IgD-negative memory B cell (primary cell): ENCODE measurements around the gene CDH12. TPM values are rescaled to one million over a fixed set of nuclear protein-coding genes. Genes with fewer than 3 reads are reported as not detected.

ENCODE experiments used
- H3K27ac Mint-ChIP-seq, 3 donors: one replicate each; pipeline ENCODE4 v1.8.0; 2020 to 2022; ENCODE audit warnings: mild to moderate bottlenecking in 3 of 3, mixed read lengths in 3 of 3, moderate library complexity in 1 of 3
- H3K27me3 Mint-ChIP-seq: one replicate; pipeline ENCODE4 v1.8.0; 2021; ENCODE audit warnings: mixed read lengths
- H3K36me3 Mint-ChIP-seq: one replicate; pipeline ENCODE4 v1.8.0; 2020; ENCODE audit warnings: mild to moderate bottlenecking, mixed read lengths
- H3K4me1 Mint-ChIP-seq, 3 donors: one replicate each; pipeline ENCODE4 v1.8.0; 2020 to 2022; ENCODE audit warnings: mixed read lengths in 3 of 3, mild to moderate bottlenecking in 1 of 3
- H3K4me3 Mint-ChIP-seq, 4 donors: one replicate each; pipeline ENCODE4 v1.8.0; 2020 to 2022; ENCODE audit warnings: mild to moderate bottlenecking in 4 of 4, mixed read lengths in 4 of 4, moderate library complexity in 3 of 4
- H3K9me3 Mint-ChIP-seq, 3 donors: one replicate each; pipeline ENCODE4 v1.8.0; 2020 to 2021; ENCODE audit warnings: mixed read lengths in 3 of 3, mild to moderate bottlenecking in 1 of 3
- polyA plus RNA-seq: library from polyadenylated mRNA; unstranded; fragments of 300-500 nt; fragmentation: Illumina TruSeq; gene quantifications from one replicate; pipeline ENCODE4 v1.2.3, GENCODE V29; 2021

The CDH12 gene
- polyA plus RNA-seq, 1 donor from 2014 or later: not detected

GRCh38 chr5:22465616-22466015 lies 387.5 kb downstream of the CDH12 start:
- Mint-ChIP-seq H3K27me3 (no peaks in the 10 kb centered on the region), H3K4me3 (no peak overlapping the region), H3K9me3 (peaks cover 0 to 13% (median 0%) of the 10 kb centered on the region in 3 donors), H3K4me1 (no peaks in the 10 kb centered on the region), H3K36me3 (no peaks in the 10 kb centered on the region), H3K27ac (no peak overlapping the region)

- H3K27me3 Mint-ChIP-seq: no peaks in the 10 kb centered on the region
- H3K4me1 Mint-ChIP-seq: no peaks in the 10 kb centered on the region
- no peak overlapping the region for H3K4me3 Mint-ChIP-seq
- H3K9me3 Mint-ChIP-seq: peaks cover 0 to 13% (median 0%) of the 10 kb centered on the region in 3 donors
- H3K27ac Mint-ChIP-seq: no peak overlapping the region
- H3K36me3 Mint-ChIP-seq: no peaks in the 10 kb centered on the region
Measured at GRCh38 chr5:22465177-22465576, 388.0 kb downstream of the CDH12 start.

DNA sequence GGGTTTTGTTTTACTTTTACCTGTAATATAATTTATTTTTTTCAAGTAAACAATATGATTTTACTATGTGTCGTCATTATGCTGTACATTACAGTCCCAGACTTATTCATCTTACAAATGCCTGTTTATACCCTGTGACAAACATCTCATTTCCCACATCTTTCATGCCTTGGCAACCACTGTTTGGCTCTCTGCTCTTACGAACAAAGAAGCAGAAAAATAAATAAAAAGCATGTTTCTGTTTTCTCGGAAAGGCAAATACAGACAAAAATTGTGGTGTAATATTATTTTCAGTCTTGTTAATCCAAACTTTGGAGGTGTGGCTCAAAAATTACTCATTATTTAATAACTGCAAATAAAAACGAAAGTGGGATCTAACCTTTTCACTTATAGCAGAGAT lies 393.0 kb downstream of the CDH12 start:
- Mint-ChIP-seq H3K27me3 (no peaks in the 10 kb centered on the region), H3K4me3 (no peak overlapping the region), H3K36me3 (no peaks in the 10 kb centered on the region), H3K27ac (no peak overlapping the region), H3K4me1 (peaks cover 0 to 2% (median 0%) of the 10 kb centered on the region in 3 donors), H3K9me3 (peaks cover 0 to 3% (median 0%) of the 10 kb centered on the region in 3 donors)

DNA sequence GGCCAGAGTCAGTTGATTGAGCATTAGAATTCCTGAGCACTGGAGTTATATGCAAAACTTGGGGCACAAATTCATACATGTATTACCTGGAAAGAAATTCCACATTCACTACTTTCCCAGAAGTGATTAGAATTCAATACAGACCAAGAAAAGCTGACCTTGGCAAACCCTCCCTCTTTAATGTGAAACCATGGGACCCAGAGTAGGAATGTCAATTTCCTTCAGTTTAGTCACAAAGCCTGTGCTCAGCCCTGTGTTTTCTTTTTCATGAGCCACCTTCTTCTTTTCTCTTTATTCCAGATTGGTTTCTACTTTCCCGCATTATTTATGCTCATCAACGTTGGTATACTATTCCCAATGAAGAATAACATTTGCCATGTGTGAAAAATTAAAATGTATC lies 420.2 kb downstream of the CDH12 start:
- Mint-ChIP-seq H3K36me3 (no peaks in the 10 kb centered on the region), H3K9me3 (peaks cover 0 to 4% (median 3%) of the 10 kb centered on the region in 3 donors), H3K27me3 (no peaks in the 10 kb centered on the region), H3K27ac (no peak overlapping the region), H3K4me1 (no peaks in the 10 kb centered on the region), H3K4me3 (no peak overlapping the region)

DNA sequence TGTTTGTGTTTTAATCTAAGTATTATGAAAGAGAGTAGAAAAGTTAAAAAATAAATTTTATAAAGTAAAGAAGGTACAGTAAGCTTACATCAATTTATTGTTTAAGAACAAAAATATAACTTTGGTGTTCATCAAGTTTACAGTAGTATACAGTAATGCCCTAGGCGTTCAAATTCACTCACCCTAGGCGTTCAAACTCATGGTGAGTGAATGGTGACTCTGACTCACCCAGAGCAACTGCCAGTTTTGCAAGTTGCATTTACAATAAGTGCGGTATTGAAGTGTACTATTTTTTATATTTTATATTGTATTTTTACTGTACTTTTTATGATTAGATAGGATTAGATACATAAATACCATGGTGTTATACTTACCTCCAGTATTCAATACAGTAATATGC lies 421.3 kb downstream of the CDH12 start:
- Mint-ChIP-seq H3K27ac (no peak overlapping the region), H3K9me3 (peaks cover 0 to 4% (median 3%) of the 10 kb centered on the region in 3 donors), H3K4me3 (no peak overlapping the region), H3K4me1 (no peaks in the 10 kb centered on the region), H3K27me3 (no peaks in the 10 kb centered on the region), H3K36me3 (no peaks in the 10 kb centered on the region)

- no peak overlapping the region for H3K27ac Mint-ChIP-seq
- H3K27me3 Mint-ChIP-seq: no peaks in the 10 kb centered on the region
- no peak overlapping the region for H3K4me3 Mint-ChIP-seq
- H3K4me1 Mint-ChIP-seq: no peaks in the 10 kb centered on the region
- no peaks in the 10 kb centered on the region for H3K36me3 Mint-ChIP-seq
- H3K9me3 Mint-ChIP-seq: peaks cover 0 to 4% (median 3%) of the 10 kb centered on the region in 3 donors
Measured at GRCh38 chr5:22431406-22431805, 421.7 kb downstream of the CDH12 start.

DNA sequence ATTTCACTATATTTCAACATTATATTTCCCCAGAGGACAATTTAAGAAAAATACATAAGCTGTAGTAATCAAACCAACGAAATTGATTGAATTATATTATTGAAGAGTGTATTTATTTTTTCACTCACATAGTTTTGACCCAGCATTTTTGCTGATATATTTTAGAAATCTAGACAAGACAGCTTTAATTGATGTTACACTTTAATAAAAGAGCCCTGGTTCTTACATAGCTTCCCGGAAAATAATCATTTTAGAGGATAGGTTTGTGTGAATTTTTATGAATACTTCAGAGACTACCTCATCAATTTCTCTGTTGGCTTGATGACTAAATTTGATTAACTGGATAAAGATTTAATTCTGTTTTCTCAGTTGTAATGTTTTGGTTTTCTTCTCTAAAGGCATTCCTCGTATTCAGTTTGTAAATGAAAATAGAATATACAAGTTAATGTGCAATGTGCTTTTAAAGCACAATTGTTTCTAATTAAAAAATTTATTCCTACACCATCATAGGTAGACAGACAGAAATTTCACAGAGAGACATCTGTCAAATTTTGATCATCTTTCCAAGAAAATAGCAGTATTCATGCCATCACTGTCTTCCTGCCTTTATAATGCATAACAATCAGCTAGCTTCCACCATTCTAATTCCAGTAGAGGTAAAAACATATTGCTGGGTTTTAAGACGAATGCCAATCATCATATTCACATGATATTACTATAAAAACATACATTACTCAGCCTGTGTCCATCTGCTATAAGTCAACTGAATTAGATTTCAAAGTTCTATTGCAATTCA lies 441.4 kb downstream of the CDH12 start:
- Mint-ChIP-seq H3K9me3 (peaks cover 0 to 3% (median 2%) of the 10 kb centered on the region in 3 donors), H3K4me3 (no peak overlapping the region), H3K4me1 (no peaks in the 10 kb centered on the region), H3K36me3 (no peaks in the 10 kb centered on the region), H3K27ac (no peak overlapping the region), H3K27me3 (no peaks in the 10 kb centered on the region)

DNA sequence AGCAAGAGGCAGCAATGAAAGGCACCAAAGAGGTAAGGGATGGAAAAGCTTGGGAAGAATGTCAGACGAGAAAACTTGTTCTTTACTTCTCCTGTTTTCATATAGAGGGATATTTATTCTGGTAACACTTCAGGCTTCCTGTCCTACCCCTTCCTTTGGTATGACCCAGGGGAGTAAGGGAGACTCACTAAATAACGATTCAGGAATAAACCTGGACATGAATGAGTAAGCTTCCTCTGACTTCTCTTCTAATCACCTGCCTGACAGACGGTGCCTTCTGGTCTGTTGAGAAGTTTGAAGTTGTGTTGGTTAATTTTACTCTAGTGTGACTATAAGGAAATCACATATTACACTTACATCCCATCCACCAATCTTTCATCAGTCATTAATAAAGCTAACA lies 461.2 kb downstream of the CDH12 start:
- H3K27ac Mint-ChIP-seq: no peak overlapping the region
- H3K36me3 Mint-ChIP-seq: no peaks in the 10 kb centered on the region
- H3K9me3 Mint-ChIP-seq: peaks cover 2 to 5% (median 5%) of the 10 kb centered on the region in 3 donors

GRCh38 chr5:22390888-22391287 lies 462.3 kb downstream of the CDH12 start:
- Mint-ChIP-seq H3K36me3 (no peaks in the 10 kb centered on the region), H3K9me3 (peaks cover 5 to 6% (median 5%) of the 10 kb centered on the region in 3 donors), H3K27me3 (no peaks in the 10 kb centered on the region), H3K4me3 (no peak overlapping the region), H3K27ac (no peak overlapping the region), H3K4me1 (no peaks in the 10 kb centered on the region)

More for the DNA sequence above, 461.2 kb downstream of the CDH12 start:
- Mint-ChIP-seq H3K4me3 (no peak overlapping the region), H3K4me1 (no peaks in the 10 kb centered on the region), H3K27me3 (no peaks in the 10 kb centered on the region)

GRCh38 chr5:22372826-22373660 lies 480.1 kb downstream of the CDH12 start:
- peaks cover 0 to 5% (median 3%) of the 10 kb centered on the region in 3 donors for H3K9me3 Mint-ChIP-seq
- peak overlapping the region in 1 of 4 donors; percentile 27 for H3K4me3 Mint-ChIP-seq
- H3K27me3 Mint-ChIP-seq: no peaks in the 10 kb centered on the region
- no peaks in the 10 kb centered on the region for H3K4me1 Mint-ChIP-seq
- peaks cover 1% of the 10 kb centered on the region for H3K36me3 Mint-ChIP-seq
- no peak overlapping the region for H3K27ac Mint-ChIP-seq

GRCh38 chr5:22372376-22372775 lies 480.8 kb downstream of the CDH12 start:
- Mint-ChIP-seq H3K27ac (no peak overlapping the region), H3K4me3 (peak overlapping the region in 1 of 4 donors; percentile 27), H3K9me3 (peaks cover 0 to 5% (median 3%) of the 10 kb centered on the region in 3 donors)

DNA sequence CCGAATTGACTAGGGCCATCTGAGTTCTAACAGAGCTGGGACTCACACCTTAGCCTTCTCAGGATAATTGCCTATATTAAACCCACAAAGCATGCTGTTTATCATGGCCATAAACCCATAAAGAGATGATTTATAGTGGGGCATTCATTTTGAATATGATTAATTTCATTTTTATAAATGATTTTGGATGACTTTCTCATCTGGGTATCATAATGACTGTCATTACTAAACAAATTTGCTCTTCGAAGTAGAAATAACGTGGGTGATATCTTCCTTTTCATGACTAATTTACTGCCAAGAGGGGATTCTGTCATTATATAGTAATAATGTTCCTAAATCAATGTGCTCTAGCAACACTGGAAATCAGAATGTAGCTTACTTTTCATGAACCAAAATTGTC lies 498.2 kb downstream of the CDH12 start:
- H3K36me3 Mint-ChIP-seq: no peaks in the 10 kb centered on the region
- H3K4me1 Mint-ChIP-seq: peaks cover 0 to 4% (median 0%) of the 10 kb centered on the region in 3 donors
- H3K27me3 Mint-ChIP-seq: no peaks in the 10 kb centered on the region
- no peak overlapping the region for H3K4me3 Mint-ChIP-seq
- H3K9me3 Mint-ChIP-seq: peaks cover 0 to 2% (median 1%) of the 10 kb centered on the region in 3 donors
- H3K27ac Mint-ChIP-seq: no peak overlapping the region

More at GRCh38 chr5:22372376-22372775, 480.8 kb downstream of the CDH12 start:
- peaks cover 1% of the 10 kb centered on the region for H3K36me3 Mint-ChIP-seq
- no peaks in the 10 kb centered on the region for H3K27me3 Mint-ChIP-seq
- H3K4me1 Mint-ChIP-seq: no peaks in the 10 kb centered on the region

- Mint-ChIP-seq H3K4me1 (no peaks in the 10 kb centered on the region), H3K4me3 (no peak overlapping the region), H3K9me3 (peaks cover 0 to 2% (median 0%) of the 10 kb centered on the region in 3 donors), H3K36me3 (no peaks in the 10 kb centered on the region), H3K27me3 (no peaks in the 10 kb centered on the region), H3K27ac (no peak overlapping the region)
Measured at GRCh38 chr5:22352493-22352892, 500.7 kb downstream of the CDH12 start.

GRCh38 chr5:22351178-22351577 lies 502.0 kb downstream of the CDH12 start:
- Mint-ChIP-seq H3K27me3 (no peaks in the 10 kb centered on the region), H3K27ac (no peak overlapping the region), H3K4me1 (no peaks in the 10 kb centered on the region), H3K36me3 (no peaks in the 10 kb centered on the region), H3K9me3 (peaks cover 0 to 4% (median 1%) of the 10 kb centered on the region in 3 donors), H3K4me3 (no peak overlapping the region)

GRCh38 chr5:22348027-22348426 lies 505.1 kb downstream of the CDH12 start:
- Mint-ChIP-seq H3K4me3 (no peak overlapping the region), H3K4me1 (no peaks in the 10 kb centered on the region), H3K27me3 (no peaks in the 10 kb centered on the region), H3K9me3 (peaks cover 0 to 4% (median 2%) of the 10 kb centered on the region in 3 donors), H3K36me3 (no peaks in the 10 kb centered on the region), H3K27ac (no peak overlapping the region)
